Kidney epithelial cell (primary cell): Measurements from ENCODE around the gene SVOP. TPM values are rescaled to one million over a fixed set of nuclear protein-coding genes. Genes with fewer than 3 reads are reported as not detected.

Experiments
- DNase-seq: peaks from one replicate; pipeline ENCODE4 v3.0.0-alpha.2; 2010; ENCODE audit warnings: low read depth
- H3K27me3 ChIP-seq: 2 replicates; pipeline ENCODE4 v1.6.0; 2011; ENCODE audit warnings: low read length; ENCODE audit not compliant: control insufficient read depth, insufficient read depth
- H3K36me3 ChIP-seq: 2 replicates; pipeline ENCODE4 v1.5.1; 2011; ENCODE audit warnings: low read length; ENCODE audit not compliant: control insufficient read depth, insufficient read depth
- H3K4me3 ChIP-seq: 2 replicates; pipeline ENCODE4 v1.5.1; 2011; ENCODE audit warnings: low read depth, mild to moderate bottlenecking, control low read depth, low read length
- CTCF ChIP-seq: IDR thresholded peaks from 2 replicates; pipeline ENCODE4 v1.5.1; 2011; ENCODE audit warnings: mild to moderate bottlenecking, moderate library complexity, low read length, control low read depth, inconsistent platforms; ENCODE audit not compliant: insufficient read depth, poor library complexity, severe bottlenecking
- total RNA-seq: library from RNA; depleted of rRNA; stranded (reverse); fragments of >200 nt; gene quantifications from 2 replicates; pipeline ENCODE4 v1.2.3, GENCODE V29; 2015

The SVOP gene
- total RNA-seq, 1 donor from 2014 or later, result not detected

- H3K36me3 ChIP-seq, result no peaks in the 10 kb centered on the region
- no peak for DNase-seq
- no peak for TF ChIP-seq CTCF
- no peak overlapping the region for H3K4me3 ChIP-seq
- H3K27me3 ChIP-seq, result no peaks in the 10 kb centered on the region
Observed at GRCh38 chr12:108922918-108923317, 98.0 kb downstream of the SVOP start.

- Histone ChIP-seq H3K27me3 (no peaks in the 10 kb centered on the region), H3K4me3 (no peak overlapping the region), H3K36me3 (no peaks in the 10 kb centered on the region)
- no peak for TF ChIP-seq CTCF
- DNase-seq, result no peak
Observed at GRCh38 chr12:108921946-108922345, 98.9 kb downstream of the SVOP start.

- Histone ChIP-seq H3K4me3 (no peak overlapping the region), H3K36me3 (no peaks in the 10 kb centered on the region), H3K27me3 (no peaks in the 10 kb centered on the region)
- TF ChIP-seq CTCF, result no peak
- DNase-seq, result no peak
Observed at GRCh38 chr12:108918960-108919642, 101.8 kb downstream of the SVOP start.

GRCh38 chr12:108918206-108918605 is 102.7 kb downstream of the SVOP start:
- Histone ChIP-seq H3K36me3 (no peaks in the 10 kb centered on the region), H3K4me3 (no peak overlapping the region)

GRCh38 chr12:108916336-108916735 is 104.5 kb downstream of the SVOP start:
- no peak for TF ChIP-seq CTCF
- no peaks in the 10 kb centered on the region for H3K36me3 ChIP-seq
- H3K4me3 ChIP-seq, result no peak overlapping the region
- DNase-seq, result no peak
- no peaks in the 10 kb centered on the region for H3K27me3 ChIP-seq

More at GRCh38 chr12:108918206-108918605, 102.7 kb downstream of the SVOP start:
- TF ChIP-seq CTCF, result no peak
- no peak for DNase-seq
- H3K27me3 ChIP-seq, result no peaks in the 10 kb centered on the region

- H3K36me3 ChIP-seq, result no peaks in the 10 kb centered on the region
- DNase-seq, result no peak
- H3K27me3 ChIP-seq, result no peaks in the 10 kb centered on the region
- no peak overlapping the region for H3K4me3 ChIP-seq
- TF ChIP-seq CTCF, result no peak
Observed at GRCh38 chr12:108915632-108916133, 105.2 kb downstream of the SVOP start.
